Nephron progenitor cell (in vitro differentiated cells): Measurements from ENCODE around the gene PLEKHM3.

ENCODE experiments used
- DNase-seq: peaks from one replicate; pipeline ENCODE4 v3.0.0; 2021
- H3K27ac Mint-ChIP-seq: 2 replicates; pipeline ENCODE4 v1.8.0; 2021; ENCODE audit warnings: mild to moderate bottlenecking, moderate library complexity, mixed read lengths
- H3K27me3 Mint-ChIP-seq: 2 replicates; pipeline ENCODE4 v1.8.0; 2021; ENCODE audit warnings: mild to moderate bottlenecking, low read depth, mixed read lengths; ENCODE audit not compliant: poor library complexity
- H3K36me3 Mint-ChIP-seq: 2 replicates; pipeline ENCODE4 v1.8.0; 2021; ENCODE audit warnings: low read depth, mixed read lengths
- H3K4me1 Mint-ChIP-seq: 2 replicates; pipeline ENCODE4 v1.8.0; 2021; ENCODE audit warnings: mixed read lengths
- H3K4me3 Mint-ChIP-seq: 2 replicates; pipeline ENCODE4 v1.8.0; 2021; ENCODE audit warnings: mild to moderate bottlenecking, moderate library complexity, mixed read lengths
- H3K9me3 Mint-ChIP-seq: 2 replicates; pipeline ENCODE4 v1.8.0; 2021; ENCODE audit warnings: mild to moderate bottlenecking, moderate library complexity, mixed read lengths
- TF ChIP-seq, protein P1 (sequence below): fragments of 200-600 bp; sonication (generic); IDR thresholded peaks from 2 replicates; pipeline ENCODE4 v1.5.0; 2021; ENCODE audit warnings: antibody characterized with exemption

The PLEKHM3 gene

GRCh38 chr2:207978177-207978948 is 47.0 kb downstream of the PLEKHM3 start:
- H3K9me3 Mint-ChIP-seq, result no peaks in the 10 kb centered on the region
- H3K4me1 Mint-ChIP-seq, result no peaks in the 10 kb centered on the region
- TF ChIP-seq, protein P1, sequence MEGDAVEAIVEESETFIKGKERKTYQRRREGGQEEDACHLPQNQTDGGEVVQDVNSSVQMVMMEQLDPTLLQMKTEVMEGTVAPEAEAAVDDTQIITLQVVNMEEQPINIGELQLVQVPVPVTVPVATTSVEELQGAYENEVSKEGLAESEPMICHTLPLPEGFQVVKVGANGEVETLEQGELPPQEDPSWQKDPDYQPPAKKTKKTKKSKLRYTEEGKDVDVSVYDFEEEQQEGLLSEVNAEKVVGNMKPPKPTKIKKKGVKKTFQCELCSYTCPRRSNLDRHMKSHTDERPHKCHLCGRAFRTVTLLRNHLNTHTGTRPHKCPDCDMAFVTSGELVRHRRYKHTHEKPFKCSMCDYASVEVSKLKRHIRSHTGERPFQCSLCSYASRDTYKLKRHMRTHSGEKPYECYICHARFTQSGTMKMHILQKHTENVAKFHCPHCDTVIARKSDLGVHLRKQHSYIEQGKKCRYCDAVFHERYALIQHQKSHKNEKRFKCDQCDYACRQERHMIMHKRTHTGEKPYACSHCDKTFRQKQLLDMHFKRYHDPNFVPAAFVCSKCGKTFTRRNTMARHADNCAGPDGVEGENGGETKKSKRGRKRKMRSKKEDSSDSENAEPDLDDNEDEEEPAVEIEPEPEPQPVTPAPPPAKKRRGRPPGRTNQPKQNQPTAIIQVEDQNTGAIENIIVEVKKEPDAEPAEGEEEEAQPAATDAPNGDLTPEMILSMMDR, result no peak
- peaks cover 9% of the 10 kb centered on the region for H3K27me3 Mint-ChIP-seq
- H3K27ac Mint-ChIP-seq, result no peak overlapping the region
- no peaks in the 10 kb centered on the region for H3K36me3 Mint-ChIP-seq
- H3K4me3 Mint-ChIP-seq, result no peak overlapping the region
- DNase-seq, result no peak

GRCh38 chr2:207975921-207976320 is 49.4 kb downstream of the PLEKHM3 start:
- H3K36me3 Mint-ChIP-seq, result no peaks in the 10 kb centered on the region
- no peak overlapping the region for H3K27ac Mint-ChIP-seq
- H3K9me3 Mint-ChIP-seq, result no peaks in the 10 kb centered on the region
- peaks cover 3% of the 10 kb centered on the region for H3K4me1 Mint-ChIP-seq
- TF ChIP-seq, protein P1, result no peak
- no peak overlapping the region for H3K4me3 Mint-ChIP-seq
- DNase-seq, result no peak
- peaks cover 11% of the 10 kb centered on the region for H3K27me3 Mint-ChIP-seq

GRCh38 chr2:207974216-207974605 is 51.1 kb downstream of the PLEKHM3 start:
- Mint-ChIP-seq H3K36me3 (no peaks in the 10 kb centered on the region), H3K27ac (no peak overlapping the region), H3K27me3 (peaks cover 10% of the 10 kb centered on the region), H3K4me3 (no peak overlapping the region), H3K9me3 (no peaks in the 10 kb centered on the region), H3K4me1 (peaks cover 20% of the 10 kb centered on the region)
- no peak for DNase-seq
- TF ChIP-seq, protein P1, result no peak

DNA sequence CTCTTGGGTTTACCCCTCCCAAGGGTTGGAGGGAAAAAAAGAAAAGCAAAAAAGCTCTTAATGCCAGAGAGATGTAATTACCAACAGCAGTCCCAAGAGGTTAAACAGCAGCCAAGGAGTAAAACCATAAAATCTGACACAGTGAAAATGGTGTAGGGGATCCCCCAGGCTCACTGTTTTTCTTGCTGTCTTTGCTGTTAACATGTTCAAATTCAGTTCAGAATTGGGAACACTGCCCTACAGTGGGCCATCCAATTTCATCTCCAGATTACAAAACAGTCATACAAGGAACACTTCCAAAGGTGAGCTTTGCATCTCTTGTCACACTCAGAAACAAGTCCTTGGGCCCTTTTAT is 54.5 kb downstream of the PLEKHM3 start:
- Mint-ChIP-seq H3K36me3 (no peaks in the 10 kb centered on the region), H3K27me3 (peaks cover 9% of the 10 kb centered on the region), H3K4me1 (peaks cover 34% of the 10 kb centered on the region), H3K9me3 (no peaks in the 10 kb centered on the region), H3K27ac (no peak overlapping the region), H3K4me3 (peak overlapping the region; percentile 8)
- TF ChIP-seq, protein P1, result no peak
- no peak for DNase-seq

DNA sequence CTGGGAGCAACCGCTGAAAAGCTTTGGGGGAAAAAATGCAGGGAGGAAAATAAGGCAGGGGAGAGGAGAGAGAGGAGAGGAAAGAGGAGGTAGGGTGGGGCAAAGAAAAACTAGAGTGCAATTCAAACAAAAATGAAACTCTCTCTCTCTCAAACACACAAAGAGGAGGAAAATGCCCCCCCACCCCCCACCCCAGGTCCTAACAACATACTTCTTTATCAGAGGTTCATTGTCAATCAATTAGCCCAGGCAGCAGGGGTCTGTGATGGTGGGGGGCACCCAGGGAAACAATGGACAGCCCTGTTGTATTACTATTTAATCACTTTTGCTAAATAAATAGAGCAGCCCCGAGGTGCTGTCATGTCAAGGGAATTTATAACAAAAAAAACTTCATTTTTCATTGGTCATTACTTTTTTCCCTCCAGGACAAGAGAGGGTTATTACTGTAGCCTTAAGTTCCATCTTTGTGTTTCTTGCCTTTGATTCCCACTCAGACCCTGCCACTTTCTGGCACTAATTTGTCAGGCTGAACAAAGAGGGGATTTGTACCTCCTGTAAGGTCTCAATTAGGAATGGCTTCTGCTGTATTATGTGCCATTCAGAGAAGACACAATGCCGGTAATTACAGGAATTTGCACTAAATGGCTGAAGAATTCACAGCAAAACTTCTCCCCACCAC is 55.0 kb downstream of the PLEKHM3 start:
- peak overlapping the region; percentile 29 for H3K4me3 Mint-ChIP-seq
- H3K27ac Mint-ChIP-seq, result no peak overlapping the region
- peaks cover 34% of the 10 kb centered on the region for H3K4me1 Mint-ChIP-seq
- no peaks in the 10 kb centered on the region for H3K36me3 Mint-ChIP-seq
- peaks cover 9% of the 10 kb centered on the region for H3K27me3 Mint-ChIP-seq
- no peak for DNase-seq
- H3K9me3 Mint-ChIP-seq, result no peaks in the 10 kb centered on the region
- TF ChIP-seq, protein P1, result no peak
